ENCODE results near the gene KDSR.

KDSR gene

DNA sequence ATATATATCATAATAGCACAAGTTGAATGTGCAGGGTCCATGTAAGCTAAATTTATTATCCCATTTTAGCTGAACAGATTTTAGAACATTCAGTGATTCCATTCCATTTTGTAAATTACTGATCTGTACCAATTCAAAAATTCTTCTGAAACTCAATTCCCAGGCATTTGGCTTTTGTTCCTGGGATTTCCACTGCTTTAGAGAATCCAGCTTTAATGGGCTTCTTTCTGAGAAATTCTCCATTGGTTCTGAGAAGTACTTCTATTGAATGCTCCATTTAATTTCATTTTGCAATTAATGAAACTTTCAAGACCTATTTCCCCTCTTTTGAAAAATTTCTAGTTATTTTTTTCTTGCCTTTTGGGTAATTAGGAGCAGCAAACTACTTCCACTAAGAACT is 84.2 kb downstream of the KDSR start:
- DNase-seq: no peak
